ENCODE data around the gene IQGAP2.

IQGAP2 gene

GRCh38 chr5:76617229-76617628 is 214.1 kb downstream of the IQGAP2 start:
- no peak for DNase-seq

DNA sequence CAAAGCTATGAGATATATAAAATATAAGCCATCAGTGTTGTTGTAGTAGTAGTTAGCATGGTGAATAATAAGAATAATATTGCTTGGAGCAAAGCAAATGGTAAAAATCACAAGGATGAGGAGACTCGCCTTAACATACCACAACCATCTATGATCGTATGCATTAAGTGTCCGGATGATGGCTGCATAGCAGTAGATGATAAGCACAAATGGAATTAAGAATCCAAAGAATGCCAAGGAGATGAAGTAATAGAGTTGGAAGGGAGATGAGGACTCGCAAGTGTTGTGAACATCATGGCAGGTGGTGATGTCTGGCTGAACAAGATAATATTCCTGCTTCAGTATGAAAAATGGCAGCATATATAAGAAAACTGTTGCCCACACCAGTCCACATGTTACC is 214.6 kb downstream of the IQGAP2 start:
- DNase-seq = no peak

GRCh38 chr5:76620166-76620565 is 217.1 kb downstream of the IQGAP2 start:
- no peak for DNase-seq

DNA sequence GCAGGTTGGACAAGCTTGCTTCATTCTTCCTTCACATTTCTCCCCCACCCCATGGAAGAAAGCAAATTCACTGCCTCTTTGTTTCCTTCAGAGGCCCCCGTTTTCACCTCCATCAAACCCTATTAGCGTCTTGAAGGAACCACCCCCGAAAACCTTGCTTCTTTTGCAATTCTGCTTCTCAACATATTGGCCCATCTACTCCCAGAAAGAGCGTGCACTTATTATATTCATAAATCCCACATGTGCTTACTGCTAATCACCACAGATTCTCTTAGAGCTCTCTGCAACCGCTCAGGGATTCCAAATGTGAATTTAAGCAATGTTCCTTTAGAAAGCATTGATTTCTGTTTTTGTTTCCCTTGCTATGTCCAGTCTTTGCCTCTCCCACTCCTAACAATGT is 219.0 kb downstream of the IQGAP2 start:
- no peak for DNase-seq

DNA sequence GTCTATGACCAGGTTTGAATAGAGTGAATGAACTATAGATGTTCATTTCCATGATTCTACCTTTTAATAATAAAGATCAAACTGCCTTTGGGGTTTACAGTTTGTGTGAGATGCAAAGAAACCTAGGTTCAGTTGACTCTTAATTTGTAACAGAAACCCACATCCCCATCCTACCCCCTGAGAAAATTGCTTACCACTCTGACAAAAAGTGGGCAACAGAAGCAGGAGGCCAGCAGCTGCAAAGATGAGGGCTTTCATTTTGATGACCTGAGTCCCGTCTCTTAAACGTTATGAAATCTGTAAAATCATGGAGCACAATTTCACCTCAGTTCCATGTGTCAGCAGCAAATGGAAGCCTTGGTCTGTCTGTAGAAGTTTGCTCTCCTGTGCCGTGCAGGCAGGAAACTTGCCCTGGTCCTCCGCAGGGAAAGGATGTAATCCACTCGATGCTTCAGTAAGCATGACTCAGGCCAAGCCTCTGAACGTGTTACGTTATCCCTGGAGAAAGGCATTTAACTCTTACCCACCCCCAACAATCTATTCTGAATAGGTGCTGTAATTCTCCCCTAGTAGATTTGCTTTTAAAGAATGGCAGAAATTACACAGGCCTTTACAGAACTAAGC is 220.0 kb downstream of the IQGAP2 start, which contains the start of gene F2RL2:
F2RL2 (minus strand) TSS at position 431 of the 624 bp plus-strand sequence; CDS start at position 258, 173 bp downstream.
- DNase-seq = no peak

DNA sequence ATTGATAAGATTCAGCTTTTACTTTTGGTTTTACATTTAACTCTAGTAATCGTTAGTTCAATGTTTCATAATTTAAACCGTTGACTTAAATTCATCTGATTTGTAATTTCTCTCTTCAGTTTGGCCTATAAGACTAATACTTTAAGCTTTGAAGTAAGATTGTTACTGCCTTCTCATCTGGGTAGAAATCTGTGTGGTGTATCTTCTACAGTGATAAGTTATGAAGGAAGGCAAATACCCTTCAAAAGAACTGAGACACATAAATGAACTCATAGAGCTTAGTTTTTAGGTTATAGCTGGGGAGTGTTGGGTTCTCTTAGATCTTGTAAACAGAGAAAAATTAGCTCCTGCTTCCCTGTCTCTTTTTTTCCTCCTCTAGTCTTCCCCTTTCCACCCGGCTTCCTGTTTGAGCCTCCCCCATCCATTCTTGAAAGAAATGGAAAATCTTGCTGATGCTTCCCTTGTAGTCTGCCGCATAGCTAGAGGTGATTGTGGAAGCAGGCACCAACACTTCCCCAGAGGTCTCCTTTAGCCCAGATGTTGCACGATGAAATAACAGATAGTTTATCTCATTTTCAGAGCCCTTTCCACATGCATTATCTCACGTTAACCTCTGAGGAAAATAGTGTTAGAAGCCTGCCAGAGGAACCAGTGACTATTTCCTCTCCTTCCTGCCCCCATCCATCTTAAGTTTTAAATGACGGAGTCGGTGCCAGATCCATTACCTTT is 222.2 kb downstream of the IQGAP2 start:
- DNase-seq = no peak

DNA sequence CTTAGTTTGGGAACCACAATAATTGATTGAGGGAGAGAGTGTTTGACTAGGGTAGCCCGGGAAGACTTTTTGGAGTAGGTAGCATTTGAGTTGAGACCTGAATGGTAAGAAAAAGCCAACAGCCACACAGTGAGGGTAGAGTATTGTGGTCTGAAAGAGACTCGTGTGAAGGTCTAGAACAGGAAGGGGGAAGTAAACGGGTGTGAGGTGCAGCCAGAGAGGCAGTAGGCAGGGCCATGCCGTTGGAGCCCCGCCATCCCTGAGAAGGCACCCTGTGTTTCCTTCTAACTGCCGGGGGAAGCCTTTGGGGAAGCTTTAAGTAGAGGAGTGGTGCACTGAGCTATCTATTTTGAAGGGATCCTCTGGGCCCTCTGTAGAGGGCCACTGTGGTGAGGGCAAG is 223.7 kb downstream of the IQGAP2 start:
- no peak for DNase-seq

GRCh38 chr5:76634661-76635060 is 231.6 kb downstream of the IQGAP2 start:
- DNase-seq = no peak

DNA sequence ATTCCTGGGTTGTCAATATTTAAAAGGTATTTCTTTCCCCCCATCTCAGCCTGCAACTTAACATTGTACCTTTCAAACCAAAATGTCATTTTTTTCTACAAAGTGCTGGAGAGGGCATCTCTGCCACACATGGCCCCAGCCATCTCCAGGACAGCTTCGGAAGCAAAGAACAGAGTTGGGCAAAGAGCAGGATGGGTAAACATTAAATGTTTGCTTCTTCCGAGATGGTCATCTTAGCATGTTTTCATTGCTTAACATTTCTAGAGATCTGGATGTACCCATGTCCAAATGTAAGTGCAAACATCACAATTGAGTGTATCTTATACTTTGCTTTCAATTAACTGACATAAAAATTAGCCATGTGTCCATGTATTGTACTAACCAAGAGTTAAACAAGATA is 234.4 kb downstream of the IQGAP2 start:
- DNase-seq = no peak

- DNase-seq = no peak
Observed at GRCh38 chr5:76638479-76638878, 235.4 kb downstream of the IQGAP2 start.

DNA sequence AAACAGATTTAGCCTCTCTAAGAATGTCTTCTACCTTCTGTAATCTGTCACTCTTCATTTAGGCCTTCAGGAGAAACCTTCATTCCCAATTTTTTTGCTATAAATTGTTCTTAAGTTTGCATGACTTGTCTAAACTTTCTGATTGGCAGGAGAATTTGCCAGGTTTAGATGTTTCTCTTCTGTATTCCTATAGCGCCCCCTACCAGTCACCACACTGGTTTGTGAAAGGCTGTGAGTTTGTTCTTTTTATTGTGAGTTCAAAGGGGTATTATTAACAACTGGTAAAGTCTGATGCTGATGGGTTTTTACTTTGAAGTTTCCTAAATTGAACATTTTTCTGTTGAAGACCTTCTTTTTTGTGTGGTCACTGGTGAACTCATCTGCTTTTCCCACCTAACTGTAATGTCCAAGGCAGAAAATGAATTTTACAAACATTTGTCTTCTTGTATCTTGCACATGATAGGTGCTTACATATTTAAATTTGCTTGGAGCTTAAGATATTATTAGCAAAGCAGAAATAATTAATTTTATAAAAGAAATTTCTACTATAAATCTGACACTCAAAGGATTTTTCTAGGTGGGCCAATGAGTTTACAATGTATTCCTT is 238.5 kb downstream of the IQGAP2 start:
- DNase-seq = peak; percentile 50

DNA sequence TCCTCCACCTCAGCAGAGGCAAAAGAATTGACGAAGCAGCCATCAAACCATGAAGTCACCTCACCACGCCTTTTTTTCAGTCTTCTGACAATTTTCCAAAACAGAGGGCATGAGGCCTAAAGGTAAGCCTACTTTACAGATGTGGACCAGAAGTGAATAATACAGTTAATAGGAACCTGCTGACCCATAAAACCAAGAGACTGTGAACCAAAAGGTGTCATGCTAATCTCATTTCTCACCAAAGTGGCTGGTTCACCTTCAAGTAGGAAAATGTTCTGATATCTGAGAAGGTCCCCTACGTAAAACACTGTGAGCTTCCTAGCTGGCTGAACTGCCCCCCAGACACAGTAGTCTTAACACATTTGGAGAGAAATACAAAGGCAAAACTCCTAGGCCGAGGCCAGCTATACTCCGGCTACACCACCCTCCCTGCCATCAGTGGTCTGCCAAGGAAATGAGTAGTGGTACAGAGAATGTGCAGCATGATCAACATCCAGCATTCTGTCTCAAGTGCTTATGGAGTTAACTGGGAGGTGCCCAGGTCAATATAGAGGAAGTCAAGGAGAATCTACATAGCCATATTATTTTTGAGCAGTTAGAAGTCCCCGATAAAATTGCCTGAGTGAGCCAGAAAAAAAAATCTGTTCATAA is 239.4 kb downstream of the IQGAP2 start:
- no peak for DNase-seq

DNA sequence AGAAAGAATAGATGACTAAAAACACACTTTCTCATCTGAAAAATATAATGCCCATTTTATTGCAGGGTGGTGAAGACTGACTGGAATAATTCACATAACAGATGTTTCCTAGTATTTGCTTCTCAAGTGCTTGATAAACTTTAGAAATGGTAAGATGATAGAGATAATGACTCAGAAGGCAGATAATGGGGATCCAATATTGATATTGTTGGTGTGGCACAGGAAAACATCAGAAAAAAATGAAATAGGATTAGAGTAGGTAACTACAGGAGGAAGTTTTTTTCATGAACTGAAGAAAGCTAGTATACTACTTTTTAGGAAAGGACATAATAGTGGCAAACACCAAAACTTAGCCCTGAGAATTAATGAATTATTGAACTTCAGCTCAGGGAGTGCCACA is 240.3 kb downstream of the IQGAP2 start:
- DNase-seq = no peak

- DNase-seq = no peak
Observed at GRCh38 chr5:76649140-76649539, 246.1 kb downstream of the IQGAP2 start.

GRCh38 chr5:76652809-76653414 is 249.8 kb downstream of the IQGAP2 start:
- no peak for DNase-seq

GRCh38 chr5:76657091-76657490 is 254.0 kb downstream of the IQGAP2 start:
- DNase-seq = no peak

- no peak for DNase-seq
Observed at GRCh38 chr5:76657683-76658311, 254.7 kb downstream of the IQGAP2 start.

GRCh38 chr5:76660360-76660759 is 257.3 kb downstream of the IQGAP2 start:
- no peak for DNase-seq

DNA sequence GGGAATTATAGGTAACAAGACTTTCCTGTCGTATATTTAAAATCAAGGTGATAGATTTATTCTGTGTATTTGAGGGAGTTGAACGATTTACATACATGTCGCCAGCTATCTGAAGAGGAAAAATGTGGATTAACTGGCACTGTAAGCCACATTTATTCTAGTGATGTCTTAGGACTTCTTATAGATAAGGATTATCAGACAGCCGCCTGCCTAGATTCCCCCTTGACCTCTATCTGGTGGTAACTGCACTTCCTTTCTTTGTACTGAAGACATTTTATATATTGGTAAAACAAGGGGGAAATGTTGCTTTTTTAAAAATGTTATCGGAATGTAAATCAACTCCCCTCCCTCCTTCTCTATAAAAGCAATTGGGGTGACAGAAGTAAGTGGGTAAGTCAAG is 259.4 kb downstream of the IQGAP2 start:
- no peak for DNase-seq

GRCh38 chr5:76663573-76663972 is 260.5 kb downstream of the IQGAP2 start:
- DNase-seq = no peak

- no peak for DNase-seq
Observed at GRCh38 chr5:76664079-76664478, 261.0 kb downstream of the IQGAP2 start.

DNA sequence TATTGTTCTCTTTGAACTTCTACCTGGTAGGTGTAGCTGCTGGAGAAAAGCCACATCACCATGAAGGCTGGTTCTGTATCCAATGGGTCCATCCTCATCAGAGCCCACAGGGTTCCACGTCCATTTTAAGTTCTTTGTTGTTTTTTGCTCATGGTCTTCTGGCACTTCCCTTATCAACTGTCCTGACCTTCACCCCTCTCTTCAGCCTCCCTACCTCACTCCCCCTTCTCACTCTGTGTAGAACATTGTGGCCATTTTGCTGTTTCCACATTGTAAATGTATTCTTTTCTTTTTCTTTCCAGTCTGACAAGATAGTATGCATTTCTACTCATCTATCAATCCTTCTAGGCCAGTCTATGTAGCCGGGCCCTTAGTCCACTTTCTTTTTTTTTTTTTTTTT is 264.4 kb downstream of the IQGAP2 start:
- no peak for DNase-seq

- no peak for DNase-seq
Observed at GRCh38 chr5:76669245-76669644, 266.2 kb downstream of the IQGAP2 start.
